GM23338 (cell line): ENCODE results near the gene DAPK2. TPM values are rescaled to one million over a fixed set of nuclear protein-coding genes. Genes with fewer than 3 reads are reported as not detected.

Experiments
- ATAC-seq: fragments of 200-7000 bp; cut with Tn5 transposase; 3 replicates; pipeline ENCODE4 v1.9.1; 2020
- DNase-seq: peaks from one replicate; pipeline ENCODE4 v3.0.0-alpha.2; 2015; ENCODE audit warnings: low spot score
- H2AFZ ChIP-seq: fragments of 200-600 bp; sonication (generic); 2 replicates; pipeline ENCODE4 v1.8.0; 2016; ENCODE audit warnings: antibody characterized with exemption, mild to moderate bottlenecking, moderate library complexity
- H3F3A ChIP-seq: fragments of 200-600 bp; sonication (generic); replicated peaks from 2 replicates; pipeline ENCODE4 v1.8.0; 2017; ENCODE audit warnings: antibody characterized with exemption, mixed run types, low read depth
- H3K27ac ChIP-seq: fragments of 200-600 bp; sonication (generic); 2 replicates; pipeline ENCODE4 v1.6.1; 2016; ENCODE audit warnings: low read depth
- H3K27me3 ChIP-seq: fragments of 200-600 bp; sonication (generic); 2 replicates; pipeline ENCODE4 v1.8.0; 2016; ENCODE audit warnings: mild to moderate bottlenecking, mixed run types, moderate library complexity; ENCODE audit not compliant: insufficient read depth
- H3K36me3 ChIP-seq: fragments of 200-600 bp; sonication (generic); 2 replicates; pipeline ENCODE4 v1.8.0; 2016; ENCODE audit warnings: mild to moderate bottlenecking; ENCODE audit not compliant: insufficient read depth
- H3K4me1 ChIP-seq: fragments of 200-600 bp; sonication (generic); 2 replicates; pipeline ENCODE4 v1.8.0; 2016; ENCODE audit warnings: mild to moderate bottlenecking, moderate library complexity; ENCODE audit not compliant: insufficient read depth
- H3K4me2 ChIP-seq: fragments of 200-600 bp; sonication (generic); 2 replicates; pipeline ENCODE4 v1.7.1; 2017; ENCODE audit warnings: mixed run types
- H3K4me3 ChIP-seq: fragments of 200-600 bp; sonication (generic); 2 replicates; pipeline ENCODE4 v1.6.1; 2016; ENCODE audit warnings: mixed run types
- H3K79me2 ChIP-seq: fragments of 200-600 bp; sonication (generic); replicated peaks from 2 replicates; pipeline ENCODE4 v1.8.0; 2017; ENCODE audit warnings: mild to moderate bottlenecking; ENCODE audit not compliant: insufficient read depth
- H3K9me2 ChIP-seq: fragments of 200-600 bp; sonication (generic); 2 replicates; pipeline ENCODE4 v1.8.0; 2017; ENCODE audit not compliant: insufficient read depth
- H4K20me1 ChIP-seq: fragments of 200-600 bp; sonication (generic); replicated peaks from 2 replicates; pipeline ENCODE4 v1.8.0; 2017; ENCODE audit warnings: mild to moderate bottlenecking; ENCODE audit not compliant: insufficient read depth
- H3K27ac Mint-ChIP-seq: 2 replicates; pipeline ENCODE4 v1.8.0; 2020; ENCODE audit warnings: inconsistent platforms, mild to moderate bottlenecking, moderate library complexity, mixed read lengths
- H3K27me3 Mint-ChIP-seq: 3 replicates; pipeline ENCODE4 v1.8.0; 2022; ENCODE audit warnings: low read depth, mild to moderate bottlenecking, moderate library complexity, mixed read lengths, inconsistent platforms; ENCODE audit not compliant: insufficient read depth, poor library complexity
- H3K36me3 Mint-ChIP-seq: 3 replicates; pipeline ENCODE4 v1.8.0; 2021; ENCODE audit warnings: low read depth, mild to moderate bottlenecking, inconsistent platforms, moderate library complexity, mixed read lengths
- H3K4me1 Mint-ChIP-seq: 3 replicates; pipeline ENCODE4 v1.8.0; 2020; ENCODE audit warnings: mild to moderate bottlenecking, inconsistent platforms, mixed read lengths
- H3K4me3 Mint-ChIP-seq: 3 replicates; pipeline ENCODE4 v1.8.0; 2021; ENCODE audit warnings: moderate library complexity, mild to moderate bottlenecking, inconsistent platforms, mixed read lengths
- H3K9me3 Mint-ChIP-seq: 3 replicates; pipeline ENCODE4 v1.8.0; 2020; ENCODE audit warnings: moderate library complexity, mild to moderate bottlenecking, inconsistent platforms, mixed read lengths
- CREB1 ChIP-seq: fragments of 250-450 bp; sonication (Bioruptor Pico); IDR thresholded peaks from 2 replicates; pipeline ENCODE4 v1.5.0; 2020; ENCODE audit warnings: low read depth, mild to moderate bottlenecking, moderate library complexity
- EZH2 ChIP-seq: fragments of 200-600 bp; sonication (generic); IDR thresholded peaks from one replicate; pipeline ENCODE4 v1.8.0; 2017; ENCODE audit warnings: antibody characterized with exemption, mild to moderate bottlenecking, low read depth; ENCODE audit not compliant: unreplicated experiment
- EZH2phosphoT487 ChIP-seq: fragments of 200-600 bp; sonication (generic); IDR thresholded peaks from one replicate; pipeline ENCODE4 v1.8.1; 2018; ENCODE audit warnings: antibody characterized with exemption; ENCODE audit not compliant: unreplicated experiment
- JUNB ChIP-seq: IDR thresholded peaks from one replicate; pipeline ENCODE4 v1.6.1; 2016; ENCODE audit warnings: antibody characterized with exemption; ENCODE audit not compliant: unreplicated experiment
- NANOG ChIP-seq: IDR thresholded peaks from 2 replicates; pipeline ENCODE4 v1.6.1; 2016; ENCODE audit warnings: antibody characterized with exemption, borderline replicate concordance
- POLR2AphosphoS5 ChIP-seq: IDR thresholded peaks from 2 replicates; pipeline ENCODE4 v1.6.1; 2016; ENCODE audit warnings: antibody characterized with exemption, low read depth
- STAT1 ChIP-seq: IDR thresholded peaks from one replicate; pipeline ENCODE4 v1.6.1; 2016; ENCODE audit warnings: antibody characterized with exemption; ENCODE audit not compliant: unreplicated experiment
- ZNF114 ChIP-seq: fragments of 250-450 bp; sonication (Bioruptor Pico); IDR thresholded peaks from 2 replicates; pipeline ENCODE4 v1.5.0; 2020; ENCODE audit warnings: mild to moderate bottlenecking, moderate library complexity
- ZNF331 ChIP-seq: fragments of 250-450 bp; sonication (Bioruptor Pico); IDR thresholded peaks from 2 replicates; pipeline ENCODE4 v1.5.0; 2020; ENCODE audit warnings: low read depth, mild to moderate bottlenecking, moderate library complexity
- polyA plus RNA-seq: library from polyadenylated mRNA; unstranded; fragments of >200 nt; fragmentation: Nextera tagmentation; extraction: Ambion mirVana; gene quantifications from 2 replicates; pipeline ENCODE4 v1.2.1, GENCODE V29; 2016
- total RNA-seq: library from RNA; depleted of rRNA; stranded (reverse); fragments of >200 nt; shearing (Covaris generic); gene quantifications from 2 replicates; pipeline ENCODE4 v1.2.3, GENCODE V29; 2014
- TF ChIP-seq, protein P1 (sequence below), 2 experiments: fragments of 200-600 bp in 1 of 2; sonication (generic) in 1 of 2; conservative IDR thresholded peaks; 2 replicates each; pipeline versions ENCODE4 v1.5.1 to v1.6.1; 2016 to 2017; ENCODE audit warnings: antibody characterized with exemption in 2 of 2, low read depth in 2 of 2, mild to moderate bottlenecking in 2 of 2, moderate library complexity in 1 of 2
- TF ChIP-seq, protein P2 (sequence below): IDR thresholded peaks from one replicate; pipeline ENCODE4 v1.6.1; 2018; ENCODE audit warnings: antibody characterized with exemption; ENCODE audit not compliant: unreplicated experiment
- TF ChIP-seq, protein P3 (sequence below): fragments of 250-450 bp; sonication (Bioruptor Pico); IDR thresholded peaks from 2 replicates; pipeline ENCODE4 v1.5.0; 2020; ENCODE audit warnings: mild to moderate bottlenecking, moderate library complexity

DAPK2 gene
- total and polyA plus RNA-seq, 2 experiments from 2014 or later = 1.6 to 3.1 TPM

DNA sequence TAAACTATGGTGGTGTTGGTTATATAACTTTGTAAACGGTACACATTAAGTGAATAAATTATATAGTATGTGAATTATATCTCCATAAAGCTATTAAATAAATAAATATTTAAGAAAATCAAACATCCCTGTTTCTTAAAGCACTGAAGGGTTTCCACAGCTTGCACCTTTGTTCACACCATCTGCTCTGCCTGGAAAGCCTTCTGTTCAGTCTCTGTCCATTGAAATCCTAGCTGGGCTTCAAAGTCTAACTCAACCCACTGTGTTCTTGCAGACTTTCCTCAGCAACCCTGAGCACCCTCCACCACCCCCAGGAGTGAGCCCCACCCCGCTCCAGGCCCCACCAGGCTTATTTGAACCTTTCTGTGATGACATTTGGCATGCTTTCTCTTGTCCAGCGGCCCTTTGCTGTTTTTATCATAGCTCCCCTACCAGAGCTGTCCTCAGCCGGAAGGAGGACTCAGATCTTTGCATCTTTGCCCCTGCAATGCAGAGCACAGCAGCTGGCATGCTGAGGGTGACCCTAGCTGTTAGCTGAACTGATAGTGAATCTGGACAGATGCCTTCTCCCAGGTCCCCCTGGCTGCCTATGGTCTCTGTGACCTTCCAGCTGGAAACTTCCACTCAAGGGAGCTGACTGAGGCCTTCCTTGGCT is 105.2 kb downstream of the DAPK2 start (continued):
- TF ChIP-seq ZNF114 (CRISPR knock-in tag) = no peak
- TF ChIP-seq EZH2 = no peak

DNA sequence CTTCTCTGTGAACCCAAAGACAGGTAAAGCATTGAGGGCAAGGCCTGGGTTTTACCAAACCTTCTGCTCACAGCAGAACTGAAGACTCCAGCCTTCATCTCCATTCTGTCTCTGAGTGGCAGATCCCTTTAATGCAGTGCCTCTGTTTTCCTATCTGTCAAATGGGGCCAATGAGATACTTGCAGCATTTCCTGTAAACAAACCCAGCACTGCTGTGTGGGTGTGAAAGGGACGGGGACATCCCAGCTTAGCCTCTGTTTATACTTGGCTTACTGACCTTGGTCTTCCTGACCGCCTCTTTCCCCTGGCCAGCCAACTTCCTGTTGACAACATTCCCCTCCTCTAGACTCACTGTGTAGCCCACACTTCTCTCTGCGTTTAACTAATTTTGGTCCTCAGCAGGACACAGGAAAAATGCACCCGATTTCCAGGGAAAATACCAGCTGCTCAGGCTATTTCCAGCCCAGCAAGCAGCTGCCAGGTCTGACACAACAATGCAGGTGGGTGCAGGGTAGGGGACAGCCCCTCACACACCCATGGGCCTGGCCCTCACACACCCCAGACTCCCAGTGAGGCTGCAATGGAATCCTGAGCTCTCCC is 106.7 kb downstream of the DAPK2 start:
- H3K4me1 Mint-ChIP-seq = no peaks in the 10 kb centered on the region
- H3K79me2 ChIP-seq = no peaks in the 10 kb centered on the region
- H3K27me3 ChIP-seq = no peaks in the 10 kb centered on the region
- H3K36me3 Mint-ChIP-seq = no peaks in the 10 kb centered on the region
- no peaks in the 10 kb centered on the region for H4K20me1 ChIP-seq
- H3K4me1 ChIP-seq = no peaks in the 10 kb centered on the region
- H3F3A ChIP-seq = no peaks in the 10 kb centered on the region
- H3K27ac Mint-ChIP-seq = no peak overlapping the region; the same call in 1 of the 2 replicates
- H3K9me3 Mint-ChIP-seq = 0 out of 3 replicates have a peak, but pooled peaks cover under 1% of the 10 kb centered on the region
- H3K9me2 ChIP-seq = no peaks in the 10 kb centered on the region
- no peak overlapping the region for H3K4me3 ChIP-seq
- no peak overlapping the region for H3K4me2 ChIP-seq
- H3K27me3 Mint-ChIP-seq = peaks cover 2% of the 10 kb centered on the region
- no peak overlapping the region for H2AFZ ChIP-seq
- DNase-seq (no peak), ATAC-seq (no peak)
- H3K36me3 ChIP-seq = no peaks in the 10 kb centered on the region
- TF ChIP-seq, protein P1, sequence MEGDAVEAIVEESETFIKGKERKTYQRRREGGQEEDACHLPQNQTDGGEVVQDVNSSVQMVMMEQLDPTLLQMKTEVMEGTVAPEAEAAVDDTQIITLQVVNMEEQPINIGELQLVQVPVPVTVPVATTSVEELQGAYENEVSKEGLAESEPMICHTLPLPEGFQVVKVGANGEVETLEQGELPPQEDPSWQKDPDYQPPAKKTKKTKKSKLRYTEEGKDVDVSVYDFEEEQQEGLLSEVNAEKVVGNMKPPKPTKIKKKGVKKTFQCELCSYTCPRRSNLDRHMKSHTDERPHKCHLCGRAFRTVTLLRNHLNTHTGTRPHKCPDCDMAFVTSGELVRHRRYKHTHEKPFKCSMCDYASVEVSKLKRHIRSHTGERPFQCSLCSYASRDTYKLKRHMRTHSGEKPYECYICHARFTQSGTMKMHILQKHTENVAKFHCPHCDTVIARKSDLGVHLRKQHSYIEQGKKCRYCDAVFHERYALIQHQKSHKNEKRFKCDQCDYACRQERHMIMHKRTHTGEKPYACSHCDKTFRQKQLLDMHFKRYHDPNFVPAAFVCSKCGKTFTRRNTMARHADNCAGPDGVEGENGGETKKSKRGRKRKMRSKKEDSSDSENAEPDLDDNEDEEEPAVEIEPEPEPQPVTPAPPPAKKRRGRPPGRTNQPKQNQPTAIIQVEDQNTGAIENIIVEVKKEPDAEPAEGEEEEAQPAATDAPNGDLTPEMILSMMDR (conservative IDR thresholded peaks at IDR 0.05; ENCODE audit: low read depth in 2 of 2) = no peak
- TF ChIP-seq EZH2phosphoT487 (no peak), ZNF331 (CRISPR knock-in tag) (no peak), JUNB (no peak), NANOG (no peak), CREB1 (no peak), POLR2AphosphoS5 (no peak), EZH2 (no peak), STAT1 (no peak)
- TF ChIP-seq, protein P2, sequence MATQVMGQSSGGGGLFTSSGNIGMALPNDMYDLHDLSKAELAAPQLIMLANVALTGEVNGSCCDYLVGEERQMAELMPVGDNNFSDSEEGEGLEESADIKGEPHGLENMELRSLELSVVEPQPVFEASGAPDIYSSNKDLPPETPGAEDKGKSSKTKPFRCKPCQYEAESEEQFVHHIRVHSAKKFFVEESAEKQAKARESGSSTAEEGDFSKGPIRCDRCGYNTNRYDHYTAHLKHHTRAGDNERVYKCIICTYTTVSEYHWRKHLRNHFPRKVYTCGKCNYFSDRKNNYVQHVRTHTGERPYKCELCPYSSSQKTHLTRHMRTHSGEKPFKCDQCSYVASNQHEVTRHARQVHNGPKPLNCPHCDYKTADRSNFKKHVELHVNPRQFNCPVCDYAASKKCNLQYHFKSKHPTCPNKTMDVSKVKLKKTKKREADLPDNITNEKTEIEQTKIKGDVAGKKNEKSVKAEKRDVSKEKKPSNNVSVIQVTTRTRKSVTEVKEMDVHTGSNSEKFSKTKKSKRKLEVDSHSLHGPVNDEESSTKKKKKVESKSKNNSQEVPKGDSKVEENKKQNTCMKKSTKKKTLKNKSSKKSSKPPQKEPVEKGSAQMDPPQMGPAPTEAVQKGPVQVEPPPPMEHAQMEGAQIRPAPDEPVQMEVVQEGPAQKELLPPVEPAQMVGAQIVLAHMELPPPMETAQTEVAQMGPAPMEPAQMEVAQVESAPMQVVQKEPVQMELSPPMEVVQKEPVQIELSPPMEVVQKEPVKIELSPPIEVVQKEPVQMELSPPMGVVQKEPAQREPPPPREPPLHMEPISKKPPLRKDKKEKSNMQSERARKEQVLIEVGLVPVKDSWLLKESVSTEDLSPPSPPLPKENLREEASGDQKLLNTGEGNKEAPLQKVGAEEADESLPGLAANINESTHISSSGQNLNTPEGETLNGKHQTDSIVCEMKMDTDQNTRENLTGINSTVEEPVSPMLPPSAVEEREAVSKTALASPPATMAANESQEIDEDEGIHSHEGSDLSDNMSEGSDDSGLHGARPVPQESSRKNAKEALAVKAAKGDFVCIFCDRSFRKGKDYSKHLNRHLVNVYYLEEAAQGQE = no peak
- TF ChIP-seq, protein P3, sequence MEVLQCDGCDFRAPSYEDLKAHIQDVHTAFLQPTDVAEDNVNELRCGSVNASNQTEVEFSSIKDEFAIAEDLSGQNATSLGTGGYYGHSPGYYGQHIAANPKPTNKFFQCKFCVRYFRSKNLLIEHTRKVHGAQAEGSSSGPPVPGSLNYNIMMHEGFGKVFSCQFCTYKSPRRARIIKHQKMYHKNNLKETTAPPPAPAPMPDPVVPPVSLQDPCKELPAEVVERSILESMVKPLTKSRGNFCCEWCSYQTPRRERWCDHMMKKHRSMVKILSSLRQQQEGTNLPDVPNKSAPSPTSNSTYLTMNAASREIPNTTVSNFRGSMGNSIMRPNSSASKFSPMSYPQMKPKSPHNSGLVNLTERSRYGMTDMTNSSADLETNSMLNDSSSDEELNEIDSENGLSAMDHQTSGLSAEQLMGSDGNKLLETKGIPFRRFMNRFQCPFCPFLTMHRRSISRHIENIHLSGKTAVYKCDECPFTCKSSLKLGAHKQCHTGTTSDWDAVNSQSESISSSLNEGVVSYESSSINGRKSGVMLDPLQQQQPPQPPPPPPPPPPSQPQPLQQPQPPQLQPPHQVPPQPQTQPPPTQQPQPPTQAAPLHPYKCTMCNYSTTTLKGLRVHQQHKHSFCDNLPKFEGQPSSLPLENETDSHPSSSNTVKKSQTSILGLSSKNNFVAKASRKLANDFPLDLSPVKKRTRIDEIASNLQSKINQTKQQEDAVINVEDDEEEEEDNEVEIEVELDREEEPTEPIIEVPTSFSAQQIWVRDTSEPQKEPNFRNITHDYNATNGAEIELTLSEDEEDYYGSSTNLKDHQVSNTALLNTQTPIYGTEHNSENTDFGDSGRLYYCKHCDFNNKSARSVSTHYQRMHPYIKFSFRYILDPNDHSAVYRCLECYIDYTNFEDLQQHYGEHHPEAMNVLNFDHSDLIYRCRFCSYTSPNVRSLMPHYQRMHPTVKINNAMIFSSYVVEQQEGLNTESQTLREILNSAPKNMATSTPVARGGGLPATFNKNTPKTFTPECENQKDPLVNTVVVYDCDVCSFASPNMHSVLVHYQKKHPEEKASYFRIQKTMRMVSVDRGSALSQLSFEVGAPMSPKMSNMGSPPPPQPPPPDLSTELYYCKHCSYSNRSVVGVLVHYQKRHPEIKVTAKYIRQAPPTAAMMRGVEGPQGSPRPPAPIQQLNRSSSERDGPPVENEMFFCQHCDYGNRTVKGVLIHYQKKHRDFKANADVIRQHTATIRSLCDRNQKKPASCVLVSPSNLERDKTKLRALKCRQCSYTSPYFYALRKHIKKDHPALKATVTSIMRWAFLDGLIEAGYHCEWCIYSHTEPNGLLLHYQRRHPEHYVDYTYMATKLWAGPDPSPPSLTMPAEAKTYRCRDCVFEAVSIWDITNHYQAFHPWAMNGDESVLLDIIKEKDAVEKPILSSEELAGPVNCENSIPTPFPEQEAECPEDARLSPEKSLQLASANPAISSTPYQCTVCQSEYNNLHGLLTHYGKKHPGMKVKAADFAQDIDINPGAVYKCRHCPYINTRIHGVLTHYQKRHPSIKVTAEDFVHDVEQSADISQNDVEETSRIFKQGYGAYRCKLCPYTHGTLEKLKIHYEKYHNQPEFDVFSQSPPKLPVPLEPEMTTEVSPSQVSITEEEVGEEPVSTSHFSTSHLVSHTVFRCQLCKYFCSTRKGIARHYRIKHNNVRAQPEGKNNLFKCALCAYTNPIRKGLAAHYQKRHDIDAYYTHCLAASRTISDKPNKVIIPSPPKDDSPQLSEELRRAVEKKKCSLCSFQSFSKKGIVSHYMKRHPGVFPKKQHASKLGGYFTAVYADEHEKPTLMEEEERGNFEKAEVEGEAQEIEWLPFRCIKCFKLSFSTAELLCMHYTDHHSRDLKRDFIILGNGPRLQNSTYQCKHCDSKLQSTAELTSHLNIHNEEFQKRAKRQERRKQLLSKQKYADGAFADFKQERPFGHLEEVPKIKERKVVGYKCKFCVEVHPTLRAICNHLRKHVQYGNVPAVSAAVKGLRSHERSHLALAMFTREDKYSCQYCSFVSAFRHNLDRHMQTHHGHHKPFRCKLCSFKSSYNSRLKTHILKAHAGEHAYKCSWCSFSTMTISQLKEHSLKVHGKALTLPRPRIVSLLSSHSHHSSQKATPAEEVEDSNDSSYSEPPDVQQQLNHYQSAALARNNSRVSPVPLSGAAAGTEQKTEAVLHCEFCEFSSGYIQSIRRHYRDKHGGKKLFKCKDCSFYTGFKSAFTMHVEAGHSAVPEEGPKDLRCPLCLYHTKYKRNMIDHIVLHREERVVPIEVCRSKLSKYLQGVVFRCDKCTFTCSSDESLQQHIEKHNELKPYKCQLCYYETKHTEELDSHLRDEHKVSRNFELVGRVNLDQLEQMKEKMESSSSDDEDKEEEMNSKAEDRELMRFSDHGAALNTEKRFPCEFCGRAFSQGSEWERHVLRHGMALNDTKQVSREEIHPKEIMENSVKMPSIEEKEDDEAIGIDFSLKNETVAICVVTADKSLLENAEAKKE = no peak
- no peak overlapping the region for H3K27ac ChIP-seq
- no peak overlapping the region for H3K4me3 Mint-ChIP-seq
